K562 (cell line): ENCODE data around the gene TINCR. TPM values are rescaled to one million over a fixed set of nuclear protein-coding genes. Genes with fewer than 3 reads are reported as not detected.

Experiments
- DPF2 ChIP-seq: fragments of 450-650 bp; IDR thresholded peaks from 2 replicates; pipeline ENCODE4 v1.6.1; 2016
- ETV5 ChIP-seq: sonication (generic); formaldehyde crosslinking; IDR thresholded peaks from 2 replicates; pipeline ENCODE4 v1.4.0; 2020; ENCODE audit warnings: low read depth, mild to moderate bottlenecking, missing genetic modification reagents
- EWSR1 ChIP-seq: fragments of 450-650 bp; IDR thresholded peaks from 2 replicates; pipeline ENCODE4 v1.6.1; 2018; ENCODE audit warnings: borderline replicate concordance, mild to moderate bottlenecking, low read depth, moderate library complexity; ENCODE audit not compliant: partially characterized antibody
- KLF13 ChIP-seq: fragments of 450-650 bp; IDR thresholded peaks from 2 replicates; pipeline ENCODE4 v1.6.1; 2016; ENCODE audit warnings: missing genetic modification characterization, low read depth, mild to moderate bottlenecking, missing compliant biosample characterization, moderate library complexity, borderline replicate concordance
- PTRF ChIP-seq: fragments of 450-650 bp; IDR thresholded peaks from 2 replicates; pipeline ENCODE4 v1.6.1; 2016; ENCODE audit warnings: mild to moderate bottlenecking, missing genetic modification characterization, missing compliant biosample characterization
- RBM39 ChIP-seq: fragments of 200-400 bp; formaldehyde crosslinking; optimal IDR thresholded peaks from 2 replicates; pipeline ENCODE3; 2018; ENCODE audit warnings: low read depth, low read length
- RUNX1 ChIP-seq: sonication (generic); IDR thresholded peaks from 2 replicates; pipeline ENCODE4 v1.6.1; 2016; ENCODE audit warnings: antibody characterized with exemption, low read depth
- VEZF1 ChIP-seq: fragments of 200-800 bp; sonication (Bioruptor generic); IDR thresholded peaks from 2 replicates; pipeline ENCODE4 v1.6.1; 2017; ENCODE audit warnings: missing genetic modification characterization, missing compliant biosample characterization
- ZNF766 ChIP-seq: fragments of 200-800 bp; sonication (Bioruptor generic); conservative IDR thresholded peaks from 2 replicates; pipeline ENCODE4 v1.6.1; 2016; ENCODE audit warnings: missing genetic modification characterization, missing compliant biosample characterization
- polyA plus RNA-seq, 8 experiments: library from polyadenylated mRNA; depleted of rRNA in 4 of 8; stranded (reverse) in 5 of 8; unstranded in 3 of 8; fragments of >200 nt; fragmentation: Nextera tagmentation in 2 of 8; fragmentation: Illumina TruSeq in 1 of 8; extraction: Ambion mirVana in 2 of 8; extraction: Trizol in 1 of 8; gene quantifications; 2 replicates each; pipeline versions ENCODE4 v1.2.1 to v1.2.3, GENCODE V29; 2011 to 2014; ENCODE audit warnings: inconsistent platforms in 1 of 8, missing spikeins in 1 of 8
- total RNA-seq, 7 experiments: library from RNA; depleted of rRNA in 6 of 7; stranded (reverse); fragments of >200 nt in 6 of 7; fragmentation: Illumina TruSeq in 2 of 7; extraction: Trizol in 2 of 7; gene quantifications; 2 replicates each; pipeline versions ENCODE4 v1.2.1 to v1.2.3, GENCODE V29; 2011 to 2021; ENCODE audit warnings: low replicate concordance in 1 of 7
- TF ChIP-seq, protein P1 (sequence below): fragments of 450-650 bp; IDR thresholded peaks from 2 replicates; pipeline ENCODE4 v1.6.1; 2017; ENCODE audit warnings: antibody characterized with exemption, mild to moderate bottlenecking

Gene TINCR
- total and polyA plus RNA-seq, 9 of the 15 experiments (the other 6 are each of a cell fraction or from before 2014, with no cell fraction given): 0.03 to 0.24 (median 0.09) TPM; not detected in 1

GRCh38 chr19:5585461-5586299, 17.9 kb upstream of the TINCR start (continued):
- TF ChIP-seq, protein P1, sequence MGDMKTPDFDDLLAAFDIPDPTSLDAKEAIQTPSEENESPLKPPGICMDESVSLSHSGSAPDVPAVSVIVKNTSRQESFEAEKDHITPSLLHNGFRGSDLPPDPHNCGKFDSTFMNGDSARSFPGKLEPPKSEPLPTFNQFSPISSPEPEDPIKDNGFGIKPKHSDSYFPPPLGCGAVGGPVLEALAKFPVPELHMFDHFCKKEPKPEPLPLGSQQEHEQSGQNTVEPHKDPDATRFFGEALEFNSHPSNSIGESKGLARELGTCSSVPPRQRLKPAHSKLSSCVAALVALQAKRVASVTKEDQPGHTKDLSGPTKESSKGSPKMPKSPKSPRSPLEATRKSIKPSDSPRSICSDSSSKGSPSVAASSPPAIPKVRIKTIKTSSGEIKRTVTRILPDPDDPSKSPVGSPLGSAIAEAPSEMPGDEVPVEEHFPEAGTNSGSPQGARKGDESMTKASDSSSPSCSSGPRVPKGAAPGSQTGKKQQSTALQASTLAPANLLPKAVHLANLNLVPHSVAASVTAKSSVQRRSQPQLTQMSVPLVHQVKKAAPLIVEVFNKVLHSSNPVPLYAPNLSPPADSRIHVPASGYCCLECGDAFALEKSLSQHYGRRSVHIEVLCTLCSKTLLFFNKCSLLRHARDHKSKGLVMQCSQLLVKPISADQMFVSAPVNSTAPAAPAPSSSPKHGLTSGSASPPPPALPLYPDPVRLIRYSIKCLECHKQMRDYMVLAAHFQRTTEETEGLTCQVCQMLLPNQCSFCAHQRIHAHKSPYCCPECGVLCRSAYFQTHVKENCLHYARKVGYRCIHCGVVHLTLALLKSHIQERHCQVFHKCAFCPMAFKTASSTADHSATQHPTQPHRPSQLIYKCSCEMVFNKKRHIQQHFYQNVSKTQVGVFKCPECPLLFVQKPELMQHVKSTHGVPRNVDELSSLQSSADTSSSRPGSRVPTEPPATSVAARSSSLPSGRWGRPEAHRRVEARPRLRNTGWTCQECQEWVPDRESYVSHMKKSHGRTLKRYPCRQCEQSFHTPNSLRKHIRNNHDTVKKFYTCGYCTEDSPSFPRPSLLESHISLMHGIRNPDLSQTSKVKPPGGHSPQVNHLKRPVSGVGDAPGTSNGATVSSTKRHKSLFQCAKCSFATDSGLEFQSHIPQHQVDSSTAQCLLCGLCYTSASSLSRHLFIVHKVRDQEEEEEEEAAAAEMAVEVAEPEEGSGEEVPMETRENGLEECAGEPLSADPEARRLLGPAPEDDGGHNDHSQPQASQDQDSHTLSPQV: no peak
- TF ChIP-seq ZNF766 (CRISPR knock-in tag) (no peak), DPF2 (peak; percentile 46), ETV5 (CRISPR knock-in tag) (no peak), RBM39 (no peak), VEZF1 (CRISPR knock-in tag) (peak; percentile 82), EWSR1 (no peak), RUNX1 (no peak), KLF13 (no peak), PTRF (tag) (no peak)
